Cardiac muscle cell (in vitro differentiated cells and primary cell): Measurements from ENCODE around the gene ZNF853. TPM values are rescaled to one million over a fixed set of nuclear protein-coding genes. Genes with fewer than 3 reads are reported as not detected.

Experiments used
- DNase-seq, 2 donors: peaks; one replicate each; pipeline versions ENCODE4 v3.0.0 to v3.0.0-alpha.2; 2010 to 2017; ENCODE audit warnings: low read depth in 1 of 2, low spot score in 1 of 2
- H3K27ac ChIP-seq: fragments of 200-600 bp; sonication (generic); 2 replicates; pipeline ENCODE4 v1.5.1; 2016
- H3K27me3 ChIP-seq: fragments of 200-600 bp; sonication (generic); 2 replicates; pipeline ENCODE4 v1.6.0; 2016; ENCODE audit warnings: control low read depth
- H3K36me3 ChIP-seq: fragments of 200-600 bp; sonication (generic); 2 replicates; pipeline ENCODE4 v1.5.1; 2016; ENCODE audit warnings: control low read depth
- H3K4me1 ChIP-seq: fragments of 200-600 bp; sonication (generic); 2 replicates; pipeline ENCODE4 v1.8.1; 2017; ENCODE audit warnings: low read depth, mild to moderate bottlenecking, mixed run types
- H3K4me3 ChIP-seq: fragments of 200-600 bp; sonication (generic); 2 replicates; pipeline ENCODE4 v1.5.1; 2016; ENCODE audit warnings: mild to moderate bottlenecking
- H3K9me3 ChIP-seq: fragments of 200-600 bp; sonication (generic); 2 replicates; pipeline ENCODE4 v1.5.1; 2017; ENCODE audit warnings: low read depth, mild to moderate bottlenecking, control low read depth
- polyA plus RNA-seq: library from polyadenylated mRNA; unstranded; fragments of >200 nt; fragmentation: Nextera tagmentation; extraction: Ambion mirVana; gene quantifications from 2 replicates; pipeline ENCODE4 v1.2.1, GENCODE V29; 2016
- total RNA-seq: library from RNA; depleted of rRNA; stranded (reverse); fragments of >200 nt; gene quantifications from 2 replicates; pipeline ENCODE4 v1.2.3, GENCODE V29; 2016
- TF ChIP-seq, protein P1 (sequence below): IDR thresholded peaks from 2 replicates; pipeline ENCODE4 v1.5.1; 2012; ENCODE audit warnings: low read depth, mild to moderate bottlenecking, low read length

The ZNF853 gene
- total and polyA plus RNA-seq, 2 experiments from 2014 or later: 16.8 to 31.3 TPM

DNA sequence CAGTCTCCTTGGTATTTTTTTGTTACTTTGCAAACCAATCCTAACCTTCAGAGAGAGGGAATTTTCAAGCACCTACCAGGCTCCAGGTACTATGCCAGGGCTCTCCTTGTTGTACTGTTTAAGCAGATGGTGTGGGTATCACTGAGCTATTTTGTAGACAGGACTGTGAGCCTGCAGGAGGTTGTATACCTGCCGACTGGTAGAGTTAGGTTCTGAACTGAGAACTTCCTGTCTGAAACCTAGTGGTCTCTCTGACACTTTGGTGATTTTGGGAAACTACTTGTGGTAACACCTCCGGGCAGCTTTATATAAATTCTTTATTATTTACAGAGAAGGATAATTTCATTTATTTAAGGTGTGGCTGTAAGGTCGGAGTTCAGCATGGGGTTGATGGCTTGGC is 4.6 kb downstream of the ZNF853 start:
- H3K27me3 ChIP-seq: no peaks in the 10 kb centered on the region
- peaks cover 24% of the 10 kb centered on the region for H3K36me3 ChIP-seq
- no peak overlapping the region for H3K4me3 ChIP-seq
- H3K4me1 ChIP-seq: peaks cover 3% of the 10 kb centered on the region
- H3K9me3 ChIP-seq: no peaks in the 10 kb centered on the region
- TF ChIP-seq, protein P1, sequence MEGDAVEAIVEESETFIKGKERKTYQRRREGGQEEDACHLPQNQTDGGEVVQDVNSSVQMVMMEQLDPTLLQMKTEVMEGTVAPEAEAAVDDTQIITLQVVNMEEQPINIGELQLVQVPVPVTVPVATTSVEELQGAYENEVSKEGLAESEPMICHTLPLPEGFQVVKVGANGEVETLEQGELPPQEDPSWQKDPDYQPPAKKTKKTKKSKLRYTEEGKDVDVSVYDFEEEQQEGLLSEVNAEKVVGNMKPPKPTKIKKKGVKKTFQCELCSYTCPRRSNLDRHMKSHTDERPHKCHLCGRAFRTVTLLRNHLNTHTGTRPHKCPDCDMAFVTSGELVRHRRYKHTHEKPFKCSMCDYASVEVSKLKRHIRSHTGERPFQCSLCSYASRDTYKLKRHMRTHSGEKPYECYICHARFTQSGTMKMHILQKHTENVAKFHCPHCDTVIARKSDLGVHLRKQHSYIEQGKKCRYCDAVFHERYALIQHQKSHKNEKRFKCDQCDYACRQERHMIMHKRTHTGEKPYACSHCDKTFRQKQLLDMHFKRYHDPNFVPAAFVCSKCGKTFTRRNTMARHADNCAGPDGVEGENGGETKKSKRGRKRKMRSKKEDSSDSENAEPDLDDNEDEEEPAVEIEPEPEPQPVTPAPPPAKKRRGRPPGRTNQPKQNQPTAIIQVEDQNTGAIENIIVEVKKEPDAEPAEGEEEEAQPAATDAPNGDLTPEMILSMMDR: no peak
- no peak for DNase-seq
- no peak overlapping the region for H3K27ac ChIP-seq

DNA sequence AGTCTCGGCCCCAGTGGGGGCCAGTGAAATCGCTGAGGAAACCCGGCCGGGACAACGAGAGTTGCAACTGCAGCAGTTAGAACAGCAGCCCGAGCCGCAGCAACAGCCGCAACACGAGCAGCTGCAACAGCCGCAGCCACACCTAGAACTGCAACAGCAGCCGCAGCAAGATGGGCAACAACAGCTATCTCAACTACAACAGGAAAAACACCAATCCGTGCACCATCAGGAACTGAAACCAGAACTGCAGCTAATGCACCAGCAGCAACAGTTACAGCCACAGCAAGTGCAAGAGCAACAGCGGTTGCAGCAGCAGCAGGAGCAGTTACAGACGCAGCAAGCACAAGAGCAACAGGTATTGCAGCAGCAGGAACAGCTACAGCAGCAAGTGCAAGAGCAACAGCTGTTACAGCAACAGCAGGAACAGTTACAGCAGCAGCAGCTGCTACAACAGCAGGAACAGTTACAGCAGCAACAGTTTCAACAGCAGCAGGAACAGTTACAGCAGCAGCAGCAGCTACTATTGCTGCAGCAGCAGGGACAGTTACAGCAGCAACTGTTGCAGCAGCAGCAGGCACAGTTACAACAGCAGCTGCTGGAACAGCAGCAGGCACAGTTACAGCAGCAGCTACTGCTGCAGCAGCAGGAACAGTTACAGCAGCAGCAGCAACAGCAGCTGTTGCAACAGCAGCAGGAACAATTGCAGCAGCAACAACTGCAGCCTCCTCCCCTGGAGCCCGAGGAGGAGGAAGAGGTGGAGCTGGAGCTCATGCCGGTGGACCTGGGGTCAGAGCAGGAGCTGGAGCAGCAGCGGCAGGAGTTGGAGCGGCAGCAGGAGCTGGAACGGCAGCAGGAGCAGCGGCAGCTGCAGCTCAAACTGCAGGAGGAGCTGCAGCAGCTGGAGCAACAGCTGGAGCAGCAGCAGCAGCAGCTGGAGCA is 6.1 kb downstream of the ZNF853 start:
- peaks cover 24% of the 10 kb centered on the region for H3K36me3 ChIP-seq
- no peaks in the 10 kb centered on the region for H3K27me3 ChIP-seq
- H3K27ac ChIP-seq: no peak overlapping the region
- no peak overlapping the region for H3K4me3 ChIP-seq
- TF ChIP-seq, protein P1: no peak
- H3K4me1 ChIP-seq: no peaks in the 10 kb centered on the region
- H3K9me3 ChIP-seq: no peaks in the 10 kb centered on the region
- no peak for DNase-seq

DNA sequence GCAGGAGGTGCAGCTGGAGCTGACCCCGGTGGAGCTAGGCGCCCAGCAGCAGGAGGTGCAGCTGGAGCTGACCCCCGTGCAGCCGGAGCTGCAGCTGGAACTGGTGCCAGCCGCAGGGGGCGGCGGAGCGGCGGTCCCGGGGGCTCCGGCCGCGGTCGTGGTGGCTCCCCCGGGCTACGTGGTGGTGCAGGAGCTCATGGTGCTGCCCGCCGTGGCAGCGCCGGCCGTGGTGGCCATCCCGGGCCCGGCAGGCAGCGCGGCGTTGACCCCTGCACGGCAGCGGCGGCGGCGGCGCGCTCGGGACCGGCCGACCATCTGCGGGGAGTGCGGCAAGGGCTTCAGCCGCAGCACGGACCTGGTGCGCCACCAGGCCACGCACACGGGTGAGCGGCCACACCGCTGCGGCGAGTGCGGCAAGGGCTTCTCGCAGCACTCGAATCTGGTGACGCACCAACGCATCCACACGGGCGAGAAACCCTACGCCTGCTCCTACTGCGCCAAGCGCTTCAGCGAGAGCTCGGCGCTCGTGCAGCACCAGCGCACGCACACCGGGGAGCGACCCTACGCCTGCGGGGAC is 6.8 kb downstream of the ZNF853 start:
- TF ChIP-seq, protein P1: no peak

DNA sequence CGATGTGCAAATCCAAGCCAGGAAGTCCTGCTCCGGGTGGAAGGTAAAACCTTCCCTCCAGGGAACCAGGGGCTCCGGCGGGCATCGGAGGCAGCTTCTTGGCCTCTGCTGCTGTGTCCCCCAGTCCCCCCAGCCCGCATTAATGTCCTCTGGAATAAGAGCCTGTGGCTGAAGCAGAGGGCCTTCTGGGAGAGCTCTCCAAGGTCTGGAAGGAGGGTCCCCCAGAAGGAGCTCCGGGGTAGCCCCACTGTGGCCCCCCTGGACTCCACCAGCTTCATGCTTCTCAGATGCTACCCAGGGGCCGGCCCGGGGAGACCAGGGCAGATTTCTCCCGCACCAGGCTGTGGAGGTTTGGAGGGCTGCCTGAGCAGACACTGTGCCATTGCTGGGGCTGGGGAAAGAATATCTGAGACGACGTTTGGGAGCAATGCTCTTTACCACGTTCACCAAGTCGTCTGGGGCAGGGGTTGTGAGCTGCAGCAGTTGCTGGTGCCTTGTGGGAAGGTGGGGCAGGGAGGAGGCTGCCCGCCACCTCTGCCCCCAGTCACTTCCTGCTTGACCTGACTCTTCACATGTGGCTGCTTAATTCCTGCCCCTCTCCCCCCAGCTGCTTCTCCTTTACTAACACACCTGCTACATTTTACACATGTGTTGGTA is 8.3 kb downstream of the ZNF853 start:
- no peak overlapping the region for H3K27ac ChIP-seq

More for the DNA sequence above, 6.8 kb downstream of the ZNF853 start:
- Histone ChIP-seq H3K36me3 (peaks cover 24% of the 10 kb centered on the region), H3K9me3 (no peaks in the 10 kb centered on the region), H3K4me3 (no peak overlapping the region), H3K27me3 (no peaks in the 10 kb centered on the region), H3K27ac (no peak overlapping the region), H3K4me1 (no peaks in the 10 kb centered on the region)
- DNase-seq: no peak

DNA sequence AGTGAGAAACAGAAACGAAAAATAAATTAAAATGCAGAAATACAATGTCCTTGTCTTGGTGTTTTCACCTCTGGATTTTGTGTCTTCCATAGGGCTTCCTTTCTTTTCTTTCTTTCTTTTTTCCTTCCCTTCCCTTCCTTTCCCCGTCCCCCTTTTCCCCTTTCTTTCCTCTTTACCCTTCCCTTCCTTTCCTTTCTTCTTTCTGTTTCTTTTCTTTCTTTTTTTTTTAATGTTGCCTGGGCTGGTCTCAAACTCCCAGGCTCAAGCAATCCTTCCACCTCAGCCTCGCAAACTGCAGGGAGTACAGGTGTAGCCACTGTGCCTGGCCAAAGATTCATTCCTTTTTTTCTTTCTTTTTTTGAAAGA is 8.8 kb downstream of the ZNF853 start:
- H3K27ac ChIP-seq: no peak overlapping the region
- H3K4me1 ChIP-seq: no peaks in the 10 kb centered on the region
- no peaks in the 10 kb centered on the region for H3K9me3 ChIP-seq
- H3K36me3 ChIP-seq: peaks cover 18% of the 10 kb centered on the region
- TF ChIP-seq, protein P1: no peak
- DNase-seq: no peak
- H3K27me3 ChIP-seq: no peaks in the 10 kb centered on the region
- no peak overlapping the region for H3K4me3 ChIP-seq

More for the DNA sequence above, 8.3 kb downstream of the ZNF853 start:
- DNase-seq: no peak
- H3K4me3 ChIP-seq: no peak overlapping the region
- no peaks in the 10 kb centered on the region for H3K4me1 ChIP-seq
- no peaks in the 10 kb centered on the region for H3K9me3 ChIP-seq
- H3K36me3 ChIP-seq: peaks cover 18% of the 10 kb centered on the region
- TF ChIP-seq, protein P1: no peak
- H3K27me3 ChIP-seq: no peaks in the 10 kb centered on the region
